ENCODE measurements around the gene VENTX.
"Not testable (repeated sequence)": the region's sequence is repeated elsewhere in the genome, so short reads cannot be mapped to it uniquely, and the experiment has no call there.

The VENTX gene

GRCh38 chr10:133234796-133235195 is 2.9 kb upstream of the VENTX start:
- not testable (repeated sequence) for H3K4me3 ChIP-seq (ENCODE audit: low read depth, low read length)

DNA sequence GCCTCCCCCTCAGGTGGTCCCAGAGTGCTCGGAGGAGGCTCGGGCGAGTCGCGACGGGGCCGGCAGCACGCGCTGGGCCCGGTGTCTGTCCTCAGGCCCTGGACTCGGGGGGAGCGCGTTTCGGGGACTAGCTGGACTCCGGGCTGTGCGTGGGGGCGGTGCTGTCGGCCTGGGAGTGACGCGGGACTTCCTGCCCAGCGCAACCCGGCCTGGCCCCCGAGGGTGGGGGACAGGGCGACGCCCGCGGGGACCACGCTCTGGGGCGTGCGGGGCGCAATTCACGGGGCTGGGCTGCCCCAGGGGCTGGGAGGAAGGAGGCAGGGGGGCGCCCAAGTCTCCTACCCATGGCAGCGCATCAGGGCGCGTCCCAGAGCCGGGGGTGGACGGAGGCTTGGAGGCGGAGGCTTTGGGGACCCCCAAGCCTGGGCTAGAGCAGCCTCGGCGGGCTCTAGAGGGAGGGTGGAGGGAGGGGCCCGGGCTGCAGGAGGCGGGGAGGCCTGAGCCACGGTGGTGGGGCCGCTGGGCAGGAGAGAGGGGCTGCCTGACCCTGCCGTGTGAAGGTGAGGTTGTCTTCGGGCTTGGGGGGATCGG is 2.3 kb upstream of the VENTX start:
- no peak overlapping the region for H3K4me3 ChIP-seq (ENCODE audit: low read depth, low read length)

- H3K4me3 ChIP-seq (ENCODE audit: low read depth, low read length) = no peak overlapping the region
Observed at GRCh38 chr10:133235932-133236331, 1.7 kb upstream of the VENTX start.

DNA sequence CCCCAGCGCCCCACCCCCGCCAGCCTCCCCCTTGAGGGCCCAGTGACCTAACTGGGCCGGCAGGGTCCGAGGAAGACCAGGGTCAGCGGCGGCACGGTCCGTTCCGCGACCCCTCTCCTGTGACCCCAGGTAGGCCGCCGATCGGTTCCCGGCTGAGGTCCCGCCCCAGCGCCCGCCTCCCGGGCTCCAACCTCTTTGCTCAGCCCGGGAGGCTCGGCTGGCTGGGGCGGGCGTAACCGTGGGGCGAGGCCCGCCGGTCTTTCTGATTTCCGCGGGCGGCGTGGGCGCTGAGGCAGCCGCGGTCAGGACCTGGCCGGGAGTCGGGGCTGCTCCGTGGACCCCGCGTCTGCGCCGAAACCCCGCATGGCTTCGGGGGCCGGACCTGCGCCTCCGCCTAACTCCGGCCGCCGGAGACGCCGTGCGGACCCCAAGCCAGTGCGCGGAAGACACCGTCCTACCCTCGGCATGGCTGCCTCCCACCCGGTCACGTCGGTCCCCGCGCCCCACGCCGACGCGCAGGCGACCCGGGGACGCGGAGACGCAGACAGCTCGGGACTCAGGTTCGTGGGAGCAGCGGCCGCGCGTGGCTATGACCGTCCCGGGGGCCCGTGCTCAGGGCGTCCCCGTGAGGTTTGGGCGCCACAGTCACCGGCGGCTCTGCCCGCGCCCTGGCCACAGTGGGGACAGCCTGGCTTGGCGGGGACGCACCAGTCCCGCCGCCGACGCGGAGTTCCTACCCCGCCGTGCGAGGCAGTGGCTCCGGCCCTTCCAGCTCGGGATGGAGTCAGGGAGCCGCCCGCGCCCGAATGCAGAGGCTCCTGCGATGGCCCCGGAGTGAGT is 1.0 kb upstream of the VENTX start:
- H3K4me3 ChIP-seq (ENCODE audit: low read depth, low read length) = peak overlapping the region; percentile 30

DNA sequence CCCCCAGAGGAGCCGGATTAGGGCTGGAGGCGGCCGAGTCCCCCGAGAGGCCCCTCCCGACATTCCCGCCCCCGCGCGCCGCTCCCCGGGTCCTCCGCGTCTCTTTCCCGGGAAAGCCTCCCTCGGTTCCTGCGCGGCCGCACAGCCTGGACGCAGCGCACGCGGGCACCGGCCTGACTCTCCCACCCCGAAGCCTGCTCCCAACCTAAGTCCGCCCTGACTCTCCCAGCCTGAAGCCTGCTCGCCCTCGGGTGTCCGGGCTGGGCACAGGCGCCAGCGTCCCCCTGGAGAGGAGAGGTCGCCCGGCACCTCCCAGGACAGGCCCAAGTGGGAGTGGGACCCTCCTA is 441 bp upstream of the VENTX start:
- peak overlapping the region; percentile 30 for H3K4me3 ChIP-seq (ENCODE audit: low read depth, low read length)

GRCh38 chr10:133238466-133238804 is 780 bp downstream of the VENTX start:
- H3K4me3 ChIP-seq (ENCODE audit: low read depth, low read length) = peak overlapping the region; percentile 37

DNA sequence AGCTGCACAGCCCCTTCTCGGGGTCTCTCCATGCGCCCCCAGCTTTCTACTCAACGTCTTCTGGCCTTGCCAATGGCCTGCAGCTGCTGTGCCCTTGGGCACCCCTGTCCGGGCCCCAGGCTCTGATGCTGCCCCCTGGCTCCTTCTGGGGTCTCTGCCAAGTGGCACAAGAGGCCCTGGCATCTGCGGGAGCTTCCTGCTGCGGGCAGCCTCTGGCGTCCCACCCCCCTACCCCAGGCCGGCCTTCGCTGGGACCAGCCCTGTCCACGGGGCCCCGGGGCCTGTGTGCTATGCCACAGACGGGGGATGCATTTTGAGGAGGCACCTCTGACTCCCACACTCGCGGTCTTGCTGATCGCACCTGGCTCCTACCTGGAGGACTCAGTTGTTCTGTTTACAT is 2.3 kb downstream of the VENTX start:
- H3K4me3 ChIP-seq (ENCODE audit: low read depth, low read length) = no peak overlapping the region

DNA sequence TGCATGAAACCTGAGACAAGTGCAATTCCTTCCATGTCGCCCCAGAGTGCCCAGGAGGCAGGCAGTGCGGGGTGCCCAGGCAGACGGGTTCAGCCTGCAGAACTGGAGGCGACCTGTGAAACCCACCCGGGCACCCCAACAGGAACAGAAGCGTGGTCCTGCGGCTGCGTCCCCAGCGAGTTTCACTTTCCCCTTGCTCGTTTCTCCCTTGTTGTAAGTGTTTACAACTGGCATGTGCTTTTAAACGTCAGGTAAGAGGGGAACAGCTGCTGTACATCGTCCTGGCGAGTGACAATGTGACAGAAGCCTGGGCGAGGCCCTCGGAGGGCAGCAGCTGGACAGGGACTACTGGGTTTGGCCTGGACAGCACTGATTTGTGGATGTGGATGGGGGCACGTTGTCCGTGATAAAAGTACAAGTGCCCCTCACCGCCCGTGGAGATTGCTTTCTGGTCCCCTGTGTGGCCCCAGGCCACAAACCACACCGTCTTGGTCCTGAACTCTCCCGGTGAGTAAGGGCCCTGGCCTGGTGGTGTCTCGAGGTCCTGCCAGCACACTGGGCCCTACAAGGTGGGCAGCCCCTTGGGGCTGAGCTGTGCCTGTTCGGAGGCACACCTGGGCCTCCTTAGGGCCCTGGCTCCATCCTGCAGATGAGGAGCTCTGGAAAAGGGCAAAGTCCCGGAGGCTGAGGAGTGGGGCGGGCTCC is 4.0 kb downstream of the VENTX start:
- H3K4me3 ChIP-seq (ENCODE audit: low read depth, low read length) = no peak overlapping the region

- H3K4me3 ChIP-seq (ENCODE audit: low read depth, low read length) = no peak overlapping the region
Observed at GRCh38 chr10:133242611-133243356, 5.1 kb downstream of the VENTX start.

- H3K4me3 ChIP-seq (ENCODE audit: low read depth, low read length) = no peak overlapping the region
Observed at GRCh38 chr10:133243593-133243992, 5.9 kb downstream of the VENTX start.

GRCh38 chr10:133245439-133246235 is 8.0 kb downstream of the VENTX start:
- H3K4me3 ChIP-seq (ENCODE audit: low read depth, low read length) = no peak overlapping the region

DNA sequence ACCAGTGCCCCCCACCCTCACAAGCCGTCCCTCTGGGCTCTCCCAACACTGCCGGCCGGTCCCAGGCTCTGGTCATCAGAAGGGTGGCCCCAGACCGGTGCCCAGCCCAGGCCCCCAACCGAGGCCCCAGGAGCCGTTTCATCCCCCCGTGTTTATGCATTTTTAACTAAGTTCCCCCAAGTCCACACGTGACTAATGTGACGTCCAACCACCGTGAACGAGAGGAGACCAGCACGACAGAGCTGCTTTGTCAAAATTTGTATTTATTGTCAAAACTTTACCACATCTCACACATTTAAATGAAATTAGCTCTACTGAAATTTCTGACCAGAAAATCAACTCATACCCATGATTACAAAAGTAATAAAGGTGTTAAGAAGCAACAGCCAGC is 8.6 kb downstream of the VENTX start:
- H3K4me3 ChIP-seq (ENCODE audit: low read depth, low read length) = no peak overlapping the region

DNA sequence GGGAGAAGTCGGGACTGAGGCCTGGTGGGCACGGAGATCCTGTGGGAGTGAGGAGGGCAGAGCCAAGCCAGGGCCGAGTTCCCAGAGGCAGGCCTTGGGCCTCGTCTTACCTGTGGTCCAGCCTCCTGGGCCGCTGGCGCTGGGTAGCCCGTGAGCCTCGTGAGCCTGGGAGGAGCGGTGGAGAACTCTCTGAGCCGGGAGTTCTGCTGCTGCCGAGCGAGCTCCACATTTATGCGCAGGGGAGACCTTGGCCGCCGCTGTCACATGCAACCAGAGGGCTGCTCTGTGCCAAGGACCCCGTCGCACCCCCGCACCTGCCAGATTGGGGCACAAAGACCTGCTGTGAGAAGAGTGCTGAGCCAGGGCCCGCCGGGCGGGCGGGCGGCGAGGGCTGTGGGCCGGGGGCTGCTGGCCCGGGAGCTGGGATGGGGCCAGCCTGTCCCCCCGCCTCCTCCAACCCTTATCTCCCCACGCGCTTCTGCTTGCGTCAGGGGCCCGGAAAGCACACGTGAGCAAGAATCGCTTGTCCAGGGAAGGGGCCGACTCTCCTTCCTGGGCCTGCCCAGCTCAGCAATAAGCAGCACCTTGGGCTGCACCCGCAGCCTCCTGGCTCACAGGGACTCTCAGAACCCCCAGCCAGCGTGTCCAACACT is 10.2 kb downstream of the VENTX start:
- H3K4me3 ChIP-seq (ENCODE audit: low read depth, low read length) = no peak overlapping the region

GRCh38 chr10:133248334-133248715 is 10.7 kb downstream of the VENTX start:
- no peak overlapping the region for H3K4me3 ChIP-seq (ENCODE audit: low read depth, low read length)

DNA sequence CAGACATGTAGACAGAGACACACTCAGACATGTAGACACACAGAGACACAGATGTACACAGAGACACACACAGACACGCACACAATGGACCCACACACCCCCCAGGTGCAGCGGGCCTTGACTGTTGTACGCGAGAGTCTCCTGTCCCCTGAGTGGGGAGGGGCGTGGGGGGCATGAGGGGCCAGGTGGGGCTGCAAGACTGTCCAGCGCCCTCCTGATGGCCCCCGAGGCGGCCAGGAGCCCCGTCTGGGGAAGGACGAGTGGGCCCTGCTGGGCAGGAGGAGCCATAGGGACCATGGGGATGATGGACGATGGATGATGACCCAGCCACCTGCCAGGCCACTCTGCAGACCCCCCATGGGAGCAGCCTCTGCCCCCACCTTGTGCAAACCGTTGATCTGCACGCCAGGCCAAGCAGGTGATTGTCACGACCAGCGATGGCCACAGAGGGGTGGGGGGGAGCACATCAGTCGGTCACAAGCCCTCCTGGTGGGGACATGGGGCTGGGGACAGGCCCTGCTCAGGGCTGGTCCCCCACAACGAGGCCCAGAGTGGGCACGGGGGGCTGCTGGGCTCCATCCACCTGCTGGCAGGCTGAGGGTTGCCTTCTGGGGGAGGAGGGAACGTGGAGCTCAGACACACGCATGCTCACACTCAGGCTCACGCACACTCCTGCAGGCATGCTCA is 11.6 kb downstream of the VENTX start:
- H3K4me3 ChIP-seq (ENCODE audit: low read depth, low read length) = no peak overlapping the region

DNA sequence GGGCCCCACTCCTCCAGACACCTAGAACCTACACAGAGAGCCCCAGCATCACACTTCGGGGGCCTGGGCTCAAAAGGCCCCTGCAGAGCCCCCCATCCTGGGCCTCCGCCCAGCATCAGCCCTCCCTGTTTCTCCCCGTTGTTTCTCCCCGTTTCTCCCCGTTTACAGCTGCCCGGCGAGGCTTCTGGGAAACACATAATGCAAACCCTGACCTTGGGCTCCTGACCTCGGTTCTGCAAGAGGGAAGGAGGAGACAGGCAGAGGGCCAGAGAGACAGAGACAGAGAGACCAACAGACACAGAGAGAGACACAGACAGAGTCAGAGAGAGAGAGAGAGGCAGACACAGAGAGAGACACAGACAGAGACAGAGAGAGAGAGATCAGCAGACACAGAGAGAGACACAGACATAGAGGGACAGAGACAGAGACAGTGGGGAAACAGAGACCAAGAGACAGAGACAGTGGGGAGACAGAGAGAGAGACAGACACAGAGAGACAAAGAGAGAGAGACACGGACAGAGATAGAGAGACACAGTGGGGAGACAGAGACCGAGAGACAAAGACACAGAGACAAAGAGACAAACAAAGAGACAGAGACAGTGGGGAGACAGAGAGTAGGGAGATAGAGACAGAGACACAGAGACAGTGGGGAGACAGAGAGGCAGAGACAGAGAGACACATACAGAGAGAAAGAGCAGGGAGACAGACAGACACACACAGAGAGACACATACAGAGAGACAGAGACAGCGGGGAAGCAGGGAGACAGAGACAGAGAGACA is 12.5 kb downstream of the VENTX start:
- H3K4me3 ChIP-seq (ENCODE audit: low read depth, low read length) = no peak overlapping the region

DNA sequence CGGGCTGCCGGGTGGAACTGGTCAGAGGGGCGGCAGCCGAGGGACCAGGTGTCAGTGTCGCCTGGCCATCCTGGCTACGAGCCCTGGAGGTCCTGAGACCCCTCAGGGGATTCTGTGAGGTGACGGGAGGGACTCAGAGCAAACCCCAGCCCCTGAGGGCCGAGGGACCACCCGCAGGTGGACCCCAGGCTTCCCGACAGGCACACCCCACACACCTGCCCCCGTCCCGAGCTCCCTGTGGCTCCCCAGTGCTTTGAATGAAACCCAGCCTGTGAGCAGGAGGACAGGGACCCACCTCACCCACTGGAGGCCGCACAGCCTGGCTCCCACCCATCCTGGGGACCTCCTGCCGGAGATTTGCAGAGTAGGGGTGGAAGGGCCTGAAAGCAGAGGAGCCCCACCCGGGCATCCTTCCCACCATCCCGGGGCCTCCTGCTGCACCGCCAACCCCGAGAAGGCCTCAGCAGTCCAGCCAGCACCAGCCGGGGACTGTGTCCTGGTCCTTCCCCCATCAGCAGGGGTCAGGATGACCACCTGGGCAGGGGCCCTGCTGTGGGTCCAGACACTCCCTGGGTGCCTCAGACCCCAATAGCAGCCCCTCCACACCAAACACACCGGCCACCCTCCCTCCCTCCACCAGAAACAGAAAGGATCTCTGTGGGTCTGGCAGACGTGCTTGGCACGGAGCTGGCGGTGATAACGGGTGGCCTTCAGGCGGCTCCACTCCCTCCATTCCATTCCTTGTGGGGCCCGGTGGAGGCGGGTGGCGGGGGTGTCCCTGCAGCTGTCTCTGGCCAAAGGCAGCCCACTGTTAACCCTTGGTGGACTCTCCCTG is 13.9 kb downstream of the VENTX start:
- no peak overlapping the region for H3K4me3 ChIP-seq (ENCODE audit: low read depth, low read length)

DNA sequence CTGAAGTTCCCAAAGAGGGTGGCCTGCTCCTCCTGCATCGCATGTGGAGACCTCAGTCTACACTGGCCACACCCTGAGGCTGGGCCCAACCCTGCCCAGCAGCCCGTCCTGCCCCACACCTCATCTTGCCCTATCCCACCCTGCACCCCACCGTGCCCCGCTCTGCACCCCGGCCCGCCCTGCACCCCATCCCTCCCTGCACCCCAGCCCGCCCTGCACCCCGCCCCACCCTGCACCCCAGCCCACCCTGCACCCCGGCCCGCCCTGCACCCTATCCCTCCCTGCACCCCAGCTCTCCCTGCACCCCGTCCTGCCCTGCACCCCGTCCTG is 14.5 kb downstream of the VENTX start:
- H3K4me3 ChIP-seq (ENCODE audit: low read depth, low read length) = no peak overlapping the region
